HepG2 (cell line): ENCODE data around the gene ACOT13. TPM values are rescaled to one million over a fixed set of nuclear protein-coding genes. Genes with fewer than 3 reads are reported as not detected.

Experiments
- ATAC-seq: fragments of 200-7000 bp; cut with Tn5 transposase; 3 replicates; pipeline ENCODE4 v1.9.1; 2020; ENCODE audit warnings: mild to moderate bottlenecking, moderate library complexity
- BruUV-seq: library from RNA; stranded (reverse); fragments of 400-500 nt; replicated peaks from 2 replicates; lab custom pipeline; 2021; lab: Mats Ljungman, UMichigan
- CTCF ChIA-PET: fragments of 300-600 bp; formaldehyde crosslinking; extraction: SDS; loops from one replicate; lab custom pipeline; 2021; ENCODE audit warnings: low total read pairs, inconsistent platforms, low intra/inter-chr PET ratio; lab: Yijun Ruan, JAX
- POLR2A ChIA-PET: fragments of 350-600 bp; sonication (Branson Sonifier 250); formaldehyde crosslinking; loops from one replicate; lab custom pipeline; 2020; ENCODE audit warnings: antibody characterized with exemption, inconsistent platforms; lab: Yijun Ruan, JAX
- DNase-seq: peaks from one replicate; pipeline ENCODE4 v3.0.0-alpha.2; 2015; ENCODE audit warnings: low spot score
- FAIRE-seq: peaks from 3 replicates; lab custom pipeline; 2011; peaks lifted over from hg19 to GRCh38; lab: Jason Lieb, UNC
- H2AFZ ChIP-seq: one replicate; pipeline ENCODE4 v1.6.1; 2011; ENCODE audit warnings: low read length, inconsistent platforms
- H3K27ac ChIP-seq: fragments of 300-600 bp; 3 replicates; pipeline ENCODE4 v1.8.0; 2011; ENCODE audit warnings: mixed run types, mild to moderate bottlenecking, mixed read lengths, low read length, inconsistent platforms; ENCODE audit not compliant: insufficient read depth; ENCODE audit errors: extremely low read length
- H3K27me3 ChIP-seq, 2 experiments: fragments of 200-600 bp in 1 of 2; 2 replicates in 1 of 2; 3 replicates in 1 of 2; pipeline versions ENCODE4 v1.6.0 to v1.8.0; 2011; ENCODE audit warnings: low read length in 2 of 2, mild to moderate bottlenecking in 2 of 2, moderate library complexity in 2 of 2, inconsistent platforms in 1 of 2; ENCODE audit not compliant: insufficient read depth in 2 of 2, control insufficient read depth in 1 of 2
- H3K36me3 ChIP-seq, 2 experiments: fragments of 200-600 bp in 1 of 2; replicated peaks in 1 of 2; 2 replicates in 1 of 2; 3 replicates in 1 of 2; pipeline versions ENCODE4 v1.5.1 to v1.8.0; 2011; ENCODE audit warnings: low read length in 2 of 2, inconsistent platforms in 1 of 2; ENCODE audit not compliant: insufficient read depth in 2 of 2, control insufficient read depth in 1 of 2
- H3K4me1 ChIP-seq: 2 replicates; pipeline ENCODE4 v1.5.1; 2012; ENCODE audit warnings: low read length, inconsistent platforms; ENCODE audit not compliant: insufficient read depth
- H3K4me2 ChIP-seq: 2 replicates; pipeline ENCODE4 v1.6.0; 2011; ENCODE audit warnings: low read depth, low read length, inconsistent platforms
- H3K4me3 ChIP-seq, 3 experiments: fragments of 200-600 bp in 1 of 3; sonication (generic), shearing (Covaris generic) in 1 of 3; replicated peaks in 1 of 3; 2 replicates each; pipeline ENCODE4 v1.5.1; 2011 to 2016; ENCODE audit warnings: low read length in 3 of 3, inconsistent platforms in 2 of 3, low read depth in 2 of 3, mild to moderate bottlenecking in 2 of 3, control low read depth in 1 of 3, mixed read lengths in 1 of 3; ENCODE audit not compliant: insufficient read depth in 1 of 3
- H3K79me2 ChIP-seq: one replicate; pipeline ENCODE4 v1.6.1; 2011; ENCODE audit warnings: low read length, inconsistent platforms; ENCODE audit not compliant: insufficient read depth
- H3K9ac ChIP-seq: 2 replicates; pipeline ENCODE4 v1.6.0; 2011; ENCODE audit warnings: mild to moderate bottlenecking, low read depth, low read length, inconsistent platforms; ENCODE audit not compliant: insufficient read depth
- H3K9me3 ChIP-seq: 2 replicates; pipeline ENCODE4 v1.5.1; 2012; ENCODE audit warnings: mild to moderate bottlenecking, low read length
- H4K20me1 ChIP-seq: 2 replicates; pipeline ENCODE4 v1.6.0; 2011; ENCODE audit warnings: inconsistent platforms, mild to moderate bottlenecking, low read length, moderate library complexity; ENCODE audit not compliant: insufficient read depth
- CCDC6 ChIP-seq: sonication (generic); formaldehyde crosslinking; IDR thresholded peaks from 2 replicates; pipeline ENCODE4 v1.8.1; 2022; ENCODE audit warnings: mild to moderate bottlenecking, missing genetic modification reagents, moderate library complexity
- FOSL1 ChIP-seq: sonication (generic); formaldehyde crosslinking; IDR thresholded peaks from 2 replicates; pipeline ENCODE4 v1.9.0; 2021; ENCODE audit warnings: missing genetic modification reagents, borderline replicate concordance
- HNRNPLL ChIP-seq: fragments of 200-400 bp; formaldehyde crosslinking; IDR thresholded peaks from 2 replicates; pipeline ENCODE4 v1.6.1; 2017; ENCODE audit warnings: mild to moderate bottlenecking, low read depth, low read length; ENCODE audit not compliant: poor library complexity, severe bottlenecking
- KDM6A ChIP-seq: IDR thresholded peaks from 2 replicates; pipeline ENCODE4 v1.6.1; 2016; ENCODE audit warnings: low read depth
- MAFF ChIP-seq: IDR thresholded peaks from 2 replicates; pipeline ENCODE4 v1.6.1; 2011; ENCODE audit warnings: low read depth, low read length, improper control_type of control experiment
- NCOA2 ChIP-seq: sonication (generic); formaldehyde crosslinking; IDR thresholded peaks from 2 replicates; pipeline ENCODE4 v1.8.0; 2022; ENCODE audit warnings: inconsistent platforms
- NR1H2 ChIP-seq: sonication (generic); formaldehyde crosslinking; IDR thresholded peaks from 2 replicates; pipeline ENCODE4 v1.8.1; 2022; ENCODE audit warnings: low read depth, missing genetic modification reagents, borderline replicate concordance
- SNAPC2 ChIP-seq: sonication (generic); formaldehyde crosslinking; IDR thresholded peaks from 2 replicates; pipeline ENCODE4 v1.8.1; 2022; ENCODE audit warnings: mild to moderate bottlenecking, missing genetic modification reagents
- SNAPC5 ChIP-seq: sonication (generic); formaldehyde crosslinking; IDR thresholded peaks from 2 replicates; pipeline ENCODE4 v1.8.1; 2023; ENCODE audit warnings: mild to moderate bottlenecking, missing genetic modification reagents, borderline replicate concordance
- TEAD3 ChIP-seq: optimal IDR thresholded peaks from 2 replicates; pipeline ENCODE3; 2016; ENCODE audit warnings: borderline replicate concordance
- ZBTB21 ChIP-seq: sonication (generic); formaldehyde crosslinking; IDR thresholded peaks from 2 replicates; pipeline ENCODE4 v1.4.0; 2020; ENCODE audit warnings: missing genetic modification reagents
- ZFAT ChIP-seq: sonication (generic); formaldehyde crosslinking; conservative IDR thresholded peaks from 2 replicates; pipeline ENCODE4 v1.8.1; 2023; ENCODE audit warnings: missing genetic modification reagents, inconsistent platforms
- ZNF354B ChIP-seq: sonication (generic); formaldehyde crosslinking; IDR thresholded peaks from 2 replicates; pipeline ENCODE4 v1.8.0; 2022; ENCODE audit warnings: mild to moderate bottlenecking, missing genetic modification reagents
- ZNF720 ChIP-seq: sonication (generic); formaldehyde crosslinking; IDR thresholded peaks from 2 replicates; pipeline ENCODE4 v1.4.0; 2020; ENCODE audit warnings: missing genetic modification reagents
- WGBS: methylation state at CpG from one replicate; pipeline ENCODE4 v1.1.6; 2017; ENCODE audit warnings: low lambda C conversion rate; 5-methylcytosine and 5-hydroxymethylcytosine counted together
- in situ Hi-C: cut with HindIII; loops from 2 replicates; pipeline ENCODE4 v1.10.0; 2017; ENCODE audit warnings: low pct_unique_long_range_greater_than_20kb; ENCODE audit not compliant: extremely low pct_ligation_motif_present
- intact Hi-C: fragments of 100-400 bp; cut with micrococcal nuclease; formaldehyde crosslinking; loops from one replicate; pipeline ENCODE4 v1.10.0; 2022; ENCODE audit not compliant: unreplicated experiment
- polyA plus RNA-seq, 8 experiments: library from polyadenylated mRNA; depleted of rRNA in 3 of 8; stranded (reverse) in 7 of 8; unstranded in 1 of 8; fragments of >200 nt; fragmentation: Illumina TruSeq in 4 of 8; extraction: Trizol in 4 of 8; gene quantifications; 2 replicates each; pipeline versions ENCODE4 v1.2.1 to v1.2.3, GENCODE V29; 2011 to 2016; ENCODE audit warnings: low read depth in 4 of 8, missing spikeins in 1 of 8, mixed read lengths in 1 of 8; ENCODE audit not compliant: insufficient read depth in 1 of 8
- total RNA-seq, 5 experiments: library from RNA; depleted of rRNA; stranded (reverse); fragments of >200 nt; fragmentation: Illumina TruSeq; extraction: Trizol; gene quantifications; 2 replicates each; pipeline ENCODE4 v1.2.3, GENCODE V29; 2016; ENCODE audit warnings: low read depth in 1 of 5
- TF ChIP-seq, protein P1 (sequence below): sonication (generic); formaldehyde crosslinking; IDR thresholded peaks from 2 replicates; pipeline ENCODE4 v1.9.0; 2021; ENCODE audit warnings: mild to moderate bottlenecking, missing genetic modification reagents
- TF ChIP-seq, protein P2 (sequence below): sonication (generic); formaldehyde crosslinking; IDR thresholded peaks from 2 replicates; pipeline ENCODE4 v1.4.0; 2020; ENCODE audit warnings: missing genetic modification reagents

The ACOT13 gene
- total and polyA plus RNA-seq, 2 of the 13 experiments (the other 11 are each of a cell fraction or from before 2014, with no cell fraction given) = 31.5 to 45.1 TPM

DNA sequence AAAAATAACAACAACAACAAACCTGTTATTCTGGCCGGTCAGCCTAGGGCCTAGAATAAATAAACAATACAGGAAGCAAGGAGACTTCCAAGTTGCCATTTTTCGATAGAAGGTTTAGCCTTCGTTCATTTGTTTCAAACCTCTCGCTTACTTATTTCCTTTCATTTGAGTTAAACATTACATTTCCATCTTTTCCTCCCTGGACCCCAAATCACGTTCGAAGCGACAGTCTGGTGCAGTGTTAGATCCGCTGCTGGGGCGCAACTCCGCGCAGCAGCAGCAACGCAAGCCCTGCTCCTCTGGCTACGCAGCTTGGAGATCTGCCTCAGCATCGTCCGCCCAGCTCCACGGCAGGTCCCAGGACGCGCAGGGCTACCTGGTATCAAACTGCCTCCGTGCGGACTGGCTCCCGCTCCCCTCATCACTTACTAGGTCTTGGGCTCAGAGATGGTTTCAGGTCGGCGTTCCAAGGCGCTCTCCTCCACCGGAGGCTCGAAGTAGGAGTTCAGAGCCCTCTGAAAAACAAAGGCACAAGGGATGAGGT is 708 bp upstream of the ACOT13 start (continued):
- TF ChIP-seq, protein P1, sequence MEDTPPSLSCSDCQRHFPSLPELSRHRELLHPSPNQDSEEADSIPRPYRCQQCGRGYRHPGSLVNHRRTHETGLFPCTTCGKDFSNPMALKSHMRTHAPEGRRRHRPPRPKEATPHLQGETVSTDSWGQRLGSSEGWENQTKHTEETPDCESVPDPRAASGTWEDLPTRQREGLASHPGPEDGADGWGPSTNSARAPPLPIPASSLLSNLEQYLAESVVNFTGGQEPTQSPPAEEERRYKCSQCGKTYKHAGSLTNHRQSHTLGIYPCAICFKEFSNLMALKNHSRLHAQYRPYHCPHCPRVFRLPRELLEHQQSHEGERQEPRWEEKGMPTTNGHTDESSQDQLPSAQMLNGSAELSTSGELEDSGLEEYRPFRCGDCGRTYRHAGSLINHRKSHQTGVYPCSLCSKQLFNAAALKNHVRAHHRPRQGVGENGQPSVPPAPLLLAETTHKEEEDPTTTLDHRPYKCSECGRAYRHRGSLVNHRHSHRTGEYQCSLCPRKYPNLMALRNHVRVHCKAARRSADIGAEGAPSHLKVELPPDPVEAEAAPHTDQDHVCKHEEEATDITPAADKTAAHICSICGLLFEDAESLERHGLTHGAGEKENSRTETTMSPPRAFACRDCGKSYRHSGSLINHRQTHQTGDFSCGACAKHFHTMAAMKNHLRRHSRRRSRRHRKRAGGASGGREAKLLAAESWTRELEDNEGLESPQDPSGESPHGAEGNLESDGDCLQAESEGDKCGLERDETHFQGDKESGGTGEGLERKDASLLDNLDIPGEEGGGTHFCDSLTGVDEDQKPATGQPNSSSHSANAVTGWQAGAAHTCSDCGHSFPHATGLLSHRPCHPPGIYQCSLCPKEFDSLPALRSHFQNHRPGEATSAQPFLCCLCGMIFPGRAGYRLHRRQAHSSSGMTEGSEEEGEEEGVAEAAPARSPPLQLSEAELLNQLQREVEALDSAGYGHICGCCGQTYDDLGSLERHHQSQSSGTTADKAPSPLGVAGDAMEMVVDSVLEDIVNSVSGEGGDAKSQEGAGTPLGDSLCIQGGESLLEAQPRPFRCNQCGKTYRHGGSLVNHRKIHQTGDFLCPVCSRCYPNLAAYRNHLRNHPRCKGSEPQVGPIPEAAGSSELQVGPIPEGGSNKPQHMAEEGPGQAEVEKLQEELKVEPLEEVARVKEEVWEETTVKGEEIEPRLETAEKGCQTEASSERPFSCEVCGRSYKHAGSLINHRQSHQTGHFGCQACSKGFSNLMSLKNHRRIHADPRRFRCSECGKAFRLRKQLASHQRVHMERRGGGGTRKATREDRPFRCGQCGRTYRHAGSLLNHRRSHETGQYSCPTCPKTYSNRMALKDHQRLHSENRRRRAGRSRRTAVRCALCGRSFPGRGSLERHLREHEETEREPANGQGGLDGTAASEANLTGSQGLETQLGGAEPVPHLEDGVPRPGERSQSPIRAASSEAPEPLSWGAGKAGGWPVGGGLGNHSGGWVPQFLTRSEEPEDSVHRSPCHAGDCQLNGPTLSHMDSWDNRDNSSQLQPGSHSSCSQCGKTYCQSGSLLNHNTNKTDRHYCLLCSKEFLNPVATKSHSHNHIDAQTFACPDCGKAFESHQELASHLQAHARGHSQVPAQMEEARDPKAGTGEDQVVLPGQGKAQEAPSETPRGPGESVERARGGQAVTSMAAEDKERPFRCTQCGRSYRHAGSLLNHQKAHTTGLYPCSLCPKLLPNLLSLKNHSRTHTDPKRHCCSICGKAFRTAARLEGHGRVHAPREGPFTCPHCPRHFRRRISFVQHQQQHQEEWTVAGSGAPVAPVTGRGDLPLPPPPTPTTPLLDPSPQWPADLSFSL = peak; percentile 55; the same call in 1 of the 2 replicates
- TF ChIP-seq HNRNPLL = peak; percentile 80

DNA sequence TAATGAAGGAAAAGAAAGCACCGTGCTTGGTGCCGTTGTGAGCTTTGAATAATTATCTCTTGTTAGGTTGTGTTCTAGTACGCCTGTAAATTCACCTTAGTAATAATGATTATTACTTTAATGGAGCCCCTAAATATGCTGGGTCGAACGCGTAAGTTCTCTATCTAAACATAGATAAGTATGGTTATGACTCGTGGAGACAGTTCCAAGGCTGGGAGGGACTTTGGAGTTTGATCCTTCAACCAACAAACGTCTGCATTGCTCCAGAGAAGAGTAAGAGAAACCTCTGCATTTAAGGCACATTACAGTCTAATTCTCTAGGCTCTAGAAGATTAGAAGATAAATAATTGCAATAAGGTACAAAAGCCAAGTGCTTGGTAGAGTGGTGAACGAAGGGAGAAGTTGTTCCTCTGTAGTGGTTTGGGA is 514 bp downstream of the ACOT13 start:
- CTCF ChIA-PET = interaction anchor here (0.9 kb wide), 1 partner anchor 83 kb away, joined by 4 read pairs; no protein-coding TSS in a partner anchor
- Histone ChIP-seq H3K4me2 (peak overlapping the region; percentile 83), H2AFZ (peak overlapping the region; percentile 78), H3K4me1 (peaks cover 51% of the 10 kb centered on the region), H4K20me1 (0 out of 2 replicates have a peak, but pooled peaks cover 4% of the 10 kb centered on the region), H3K4me3 (peak overlapping the region; percentile 73 to 95 (median 77)), H3K36me3 (peaks cover 2 to 9% of the 10 kb centered on the region in 2 experiments; a peak in 2 of 5 replicates), H3K27ac (peak overlapping the region; percentile 95), H3K27me3 (no peaks in the 10 kb centered on the region; a peak in 1 of 5 replicates), H3K9me3 (peaks cover 15% of the 10 kb centered on the region), H3K79me2 (peaks cover 40% of the 10 kb centered on the region), H3K9ac (peak overlapping the region; percentile 88)
- intact Hi-C loops (loop anchor here (1.0 to 5.0 kb wide), 5 partner anchors 23 to 170 kb away; no protein-coding TSS in a partner anchor), in situ Hi-C loops (no loop called here)
- FAIRE-seq (no peak), DNase-seq (peak; percentile 54), ATAC-seq (peak; percentile 6)
- POLR2A ChIA-PET = interaction anchor here (0.8 to 3.1 kb wide), 19 partner anchors 12 to 384 kb away, joined by 3 to 22 read pairs (median 5); partner anchors contain the start of genes ALDH5A1, C6orf62, GMNN and KIAA0319
- WGBS = 3% methylated on average over 9 of the region's 9 CpGs
- BruUV-seq = TSS peak; percentile 89
- no peak for TF ChIP-seq MAFF
- no peak for TF ChIP-seq ZBTB21 (CRISPR knock-in tag)
- TF ChIP-seq SNAPC5 = peak; percentile 43
- TF ChIP-seq ZFAT (CRISPR knock-in tag) = no peak
- TF ChIP-seq, protein P2, sequence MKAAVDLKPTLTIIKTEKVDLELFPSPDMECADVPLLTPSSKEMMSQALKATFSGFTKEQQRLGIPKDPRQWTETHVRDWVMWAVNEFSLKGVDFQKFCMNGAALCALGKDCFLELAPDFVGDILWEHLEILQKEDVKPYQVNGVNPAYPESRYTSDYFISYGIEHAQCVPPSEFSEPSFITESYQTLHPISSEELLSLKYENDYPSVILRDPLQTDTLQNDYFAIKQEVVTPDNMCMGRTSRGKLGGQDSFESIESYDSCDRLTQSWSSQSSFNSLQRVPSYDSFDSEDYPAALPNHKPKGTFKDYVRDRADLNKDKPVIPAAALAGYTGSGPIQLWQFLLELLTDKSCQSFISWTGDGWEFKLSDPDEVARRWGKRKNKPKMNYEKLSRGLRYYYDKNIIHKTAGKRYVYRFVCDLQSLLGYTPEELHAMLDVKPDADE = 0 out of 2 replicates have a peak, but pooled peaks have one; percentile 47
- no peak for TF ChIP-seq NR1H2 (CRISPR knock-in tag)
- no peak for TF ChIP-seq ZNF720
- no peak for TF ChIP-seq SNAPC2
- TF ChIP-seq ZNF354B (CRISPR knock-in tag) = 0 out of 2 replicates have a peak, but pooled peaks have one; percentile 51
- TF ChIP-seq TEAD3 (CRISPR knock-in tag) = no peak
- TF ChIP-seq FOSL1 (CRISPR knock-in tag) = no peak
- TF ChIP-seq CCDC6 (CRISPR knock-in tag) = no peak
- no peak for TF ChIP-seq KDM6A
- no peak for TF ChIP-seq NCOA2 (CRISPR knock-in tag)
